Activated T-helper 1 cell treated with Interleukin-2 at 50 U/mL for 16 hours (primary cell): Measurements from ENCODE around the gene OSR1.
"Not testable (repeated sequence)": the region's sequence is repeated elsewhere in the genome, so short reads cannot be mapped to it uniquely, and the experiment has no call there.

ENCODE experiments used
- DNase-seq: peaks from one replicate; pipeline ENCODE4 v3.0.0-alpha.2; 2020; ENCODE audit warnings: low read depth

The OSR1 gene

DNA sequence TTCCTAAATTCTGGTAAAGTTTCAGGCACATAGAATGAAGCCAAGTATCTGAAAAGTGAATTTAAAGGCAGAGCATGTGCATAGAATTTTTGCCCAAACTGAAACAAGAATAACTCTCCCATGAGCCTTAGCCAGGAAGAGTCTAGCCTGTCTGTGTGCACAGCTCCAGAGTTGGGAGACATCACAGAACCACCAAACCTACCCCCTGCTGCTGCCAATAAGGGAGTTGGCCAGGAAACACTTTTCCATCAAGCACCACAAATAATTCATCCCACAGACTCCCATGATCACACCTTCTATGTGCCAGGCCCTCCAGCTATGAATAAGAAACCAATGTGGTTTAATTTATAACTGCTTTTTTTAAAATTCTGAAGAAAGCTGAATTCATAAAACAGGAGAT is 27.0 kb downstream of the OSR1 start:
- no peak for DNase-seq

DNA sequence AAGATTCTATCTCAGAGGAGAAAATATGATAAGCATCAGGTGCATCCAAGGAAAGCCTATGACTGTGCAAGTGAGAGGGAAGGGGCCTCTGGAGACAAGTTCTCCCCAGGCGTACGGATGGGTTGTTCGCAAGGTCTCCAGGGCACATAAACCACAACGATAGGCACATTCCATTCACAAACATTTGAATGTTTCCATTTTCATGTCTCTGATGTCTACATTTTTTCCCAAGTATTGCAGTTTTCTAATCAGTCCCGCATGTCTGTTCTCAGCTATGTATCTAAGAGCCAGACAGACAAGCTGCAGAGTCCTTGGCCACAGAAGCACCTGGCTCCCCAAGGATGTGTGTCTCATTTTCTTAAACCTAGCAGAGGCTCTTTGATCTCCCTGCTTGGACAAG is 28.0 kb downstream of the OSR1 start:
- DNase-seq, result no peak

DNA sequence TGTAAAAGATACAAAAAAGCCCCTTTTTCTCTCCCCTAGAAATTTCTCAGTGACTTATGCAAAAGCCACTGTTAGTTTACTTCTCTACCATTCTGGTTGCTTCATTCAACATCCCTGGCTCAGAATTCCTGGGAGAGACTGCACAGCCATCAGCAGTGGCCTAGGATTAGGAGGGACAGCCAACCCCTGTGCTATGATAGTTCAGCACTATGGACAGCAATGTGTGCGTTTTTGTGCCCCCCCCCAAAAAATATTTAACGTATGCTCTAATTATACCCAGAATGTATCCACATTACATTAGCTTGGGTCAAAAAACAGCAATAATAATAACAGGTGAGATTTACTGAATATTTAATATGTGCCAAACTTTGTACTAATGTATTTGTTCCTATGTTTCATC is 29.0 kb downstream of the OSR1 start:
- no peak for DNase-seq

DNA sequence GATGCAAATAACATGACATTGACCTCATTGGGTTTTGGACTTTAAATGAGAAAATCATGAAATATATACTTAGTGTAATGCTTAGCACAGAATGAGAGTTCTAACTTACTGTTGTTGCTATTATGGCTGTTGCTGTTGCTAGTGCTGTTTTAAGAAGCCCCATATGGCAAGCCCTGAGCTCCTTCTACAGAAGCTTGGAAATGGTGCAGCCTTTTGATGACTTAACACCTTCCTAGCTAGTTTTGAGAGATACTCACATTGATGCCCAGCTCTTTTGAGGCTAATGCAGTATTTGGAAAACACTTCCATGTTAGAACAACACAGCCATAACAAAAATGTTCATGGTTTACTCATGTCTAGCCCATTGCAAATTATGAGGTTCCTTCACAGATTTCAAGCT is 30.9 kb downstream of the OSR1 start:
- DNase-seq, result no peak

DNA sequence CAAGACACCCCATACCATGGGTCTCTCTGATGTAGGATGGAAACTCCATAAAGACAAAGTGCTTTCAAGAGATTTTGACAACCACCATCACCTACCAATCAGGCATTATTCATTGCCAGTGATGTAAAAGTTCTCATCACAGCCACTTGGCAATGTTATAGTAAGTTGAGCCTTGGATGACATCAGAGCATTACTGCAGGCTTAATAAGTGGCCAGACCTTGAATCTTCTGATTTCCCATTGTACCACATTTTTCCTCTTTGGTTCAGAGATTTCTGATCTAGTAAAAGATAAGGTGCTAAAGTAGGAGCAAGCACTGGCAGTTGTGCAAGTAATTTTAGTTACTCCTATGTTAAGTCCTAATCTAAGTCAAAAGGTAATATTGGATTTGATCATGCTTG is 36.5 kb downstream of the OSR1 start:
- no peak for DNase-seq

DNA sequence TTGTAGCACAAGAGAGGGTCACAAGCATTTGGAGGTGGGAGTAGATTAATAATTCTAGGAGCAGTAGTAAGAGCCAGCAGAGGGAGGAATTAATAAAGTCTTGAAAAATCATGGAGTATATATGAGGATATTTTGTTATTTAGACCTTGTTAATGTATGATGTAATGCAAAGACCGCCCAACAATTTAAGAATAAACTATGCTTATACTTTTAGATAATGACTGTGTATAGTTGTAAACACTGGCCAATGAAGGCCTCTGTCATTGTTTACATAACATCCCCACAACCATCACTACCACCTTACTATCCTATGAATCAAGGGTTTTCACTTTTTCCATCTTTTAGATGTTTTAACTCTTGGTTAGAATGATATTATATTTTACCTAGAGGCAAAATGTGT is 37.6 kb downstream of the OSR1 start:
- no peak for DNase-seq

DNA sequence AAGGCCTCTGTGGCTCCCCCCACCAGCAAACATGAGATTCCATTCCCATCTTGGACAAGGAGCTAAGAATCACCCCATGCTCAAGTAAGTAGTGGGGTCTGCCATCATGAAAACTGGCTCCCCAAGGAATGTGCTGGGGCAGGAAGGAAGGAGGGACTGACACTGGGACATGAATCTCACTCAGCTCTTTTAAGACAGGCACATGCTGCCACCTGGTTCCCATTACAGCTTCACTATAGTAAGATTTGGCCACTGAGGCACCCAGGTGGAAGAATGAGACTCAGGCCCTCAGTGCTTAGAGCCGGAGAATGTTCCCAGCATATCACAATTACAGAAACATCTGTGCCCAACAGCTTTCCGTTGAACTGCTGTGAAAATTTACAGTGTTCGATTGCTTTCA is 38.7 kb downstream of the OSR1 start:
- no peak for DNase-seq

DNA sequence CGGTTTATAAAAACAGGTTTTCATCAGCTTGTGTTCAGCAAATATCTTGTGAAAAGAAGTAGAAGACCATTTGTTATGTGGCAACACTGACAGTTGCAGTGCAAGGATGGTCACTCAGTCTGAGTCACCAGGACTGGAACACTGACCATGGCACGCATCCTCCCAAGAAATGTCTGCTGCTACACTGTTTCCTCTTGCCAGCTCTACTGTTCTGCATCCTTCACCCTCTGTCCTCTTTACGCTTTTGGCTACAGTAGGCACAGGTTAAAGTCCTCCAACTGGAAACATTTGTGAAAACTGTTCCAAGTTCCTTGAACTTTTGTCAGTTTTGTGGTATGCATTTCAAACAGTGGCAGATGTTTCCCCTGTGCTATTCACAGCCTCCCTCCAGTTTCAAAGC is 39.4 kb downstream of the OSR1 start:
- DNase-seq, result no peak

DNA sequence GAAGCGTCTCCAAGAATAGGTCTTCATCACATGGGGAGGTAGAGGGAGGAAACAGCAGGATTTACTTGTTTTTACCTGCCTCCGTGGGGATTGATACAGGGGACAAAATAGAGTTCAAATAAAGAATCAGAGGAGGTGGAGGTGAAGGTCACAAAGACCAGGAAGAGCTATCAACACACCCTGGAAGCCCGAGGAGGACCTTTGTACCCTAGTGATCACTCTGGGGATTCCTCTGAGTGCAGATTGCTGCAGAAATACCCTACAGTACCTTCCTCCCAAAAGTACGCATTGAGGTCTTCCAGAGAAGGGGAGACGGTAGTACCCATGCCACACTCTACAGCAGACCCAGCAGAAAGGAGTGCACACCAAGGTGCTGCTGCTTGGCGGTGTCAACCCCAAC is 44.9 kb downstream of the OSR1 start:
- no peak for DNase-seq

DNA sequence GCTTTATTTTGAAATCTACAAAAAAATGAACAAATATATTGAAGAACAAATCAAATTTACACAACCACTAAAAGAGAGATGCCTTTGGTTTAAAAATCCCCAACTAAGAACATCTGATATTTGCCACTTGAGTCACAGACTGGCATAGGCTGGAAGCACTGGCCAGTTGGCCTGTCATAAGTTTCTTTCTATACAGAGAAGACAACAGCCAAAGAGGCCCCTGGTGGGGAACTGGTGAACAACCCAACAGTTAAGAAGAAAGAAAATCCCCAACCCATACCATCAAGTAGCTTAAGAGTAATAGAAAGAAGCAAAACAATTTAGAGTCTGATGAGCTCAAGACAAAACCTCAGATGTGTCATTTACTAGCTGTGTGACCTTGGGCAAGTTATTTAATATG is 45.5 kb downstream of the OSR1 start:
- DNase-seq, result no peak

DNA sequence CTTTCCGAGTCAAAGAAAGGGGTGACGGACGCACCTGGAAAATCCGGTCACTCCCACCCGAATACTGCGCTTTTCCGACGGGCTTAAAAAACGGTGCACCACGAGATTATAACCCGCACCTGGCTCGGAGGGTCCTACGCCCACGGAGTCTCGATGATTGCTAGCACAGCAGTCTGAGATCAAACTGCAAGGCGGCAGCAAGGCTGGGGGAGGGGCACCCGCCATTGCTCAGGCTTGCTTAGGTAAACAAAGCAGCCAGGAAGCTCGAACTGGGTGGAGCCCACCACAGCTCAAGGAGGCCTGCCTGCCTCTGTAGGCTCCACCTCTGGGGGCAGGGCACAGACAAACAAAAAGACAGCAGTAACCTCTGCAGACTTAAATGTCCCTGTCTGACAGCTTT is 52.4 kb downstream of the OSR1 start:
- not testable (repeated sequence) for DNase-seq

DNA sequence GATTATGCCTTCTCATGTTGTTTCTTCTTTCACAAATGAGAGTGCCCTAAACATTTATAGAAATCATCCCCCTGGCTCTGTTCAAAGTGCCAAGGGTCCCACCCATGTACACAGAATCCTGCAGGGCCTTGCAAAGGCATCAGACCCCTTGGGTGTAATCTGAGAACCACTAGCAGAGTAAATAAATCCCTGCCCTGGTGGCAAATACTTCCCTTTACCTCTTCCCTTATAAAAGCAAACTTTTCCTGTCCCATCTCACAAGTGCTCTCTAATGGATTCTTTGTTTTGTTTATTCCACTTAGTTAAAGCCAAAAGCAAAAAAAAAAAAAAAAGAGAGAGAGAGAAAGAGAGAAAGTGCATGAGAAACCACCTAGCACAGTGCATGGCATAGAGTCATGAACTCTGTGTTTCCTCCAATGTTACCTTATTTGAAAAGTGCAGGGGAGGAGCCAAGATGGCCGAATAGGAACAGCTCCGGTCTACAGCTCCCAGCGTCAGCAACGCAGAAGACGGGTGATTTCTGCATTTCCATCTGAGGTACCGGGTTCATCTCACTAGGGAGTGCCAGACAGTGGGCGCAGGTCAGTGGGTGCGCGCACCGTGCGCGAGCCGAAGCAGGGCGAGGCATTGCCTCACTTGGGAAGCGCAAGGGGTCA is 52.9 kb downstream of the OSR1 start:
- DNase-seq, result not testable (repeated sequence)

DNA sequence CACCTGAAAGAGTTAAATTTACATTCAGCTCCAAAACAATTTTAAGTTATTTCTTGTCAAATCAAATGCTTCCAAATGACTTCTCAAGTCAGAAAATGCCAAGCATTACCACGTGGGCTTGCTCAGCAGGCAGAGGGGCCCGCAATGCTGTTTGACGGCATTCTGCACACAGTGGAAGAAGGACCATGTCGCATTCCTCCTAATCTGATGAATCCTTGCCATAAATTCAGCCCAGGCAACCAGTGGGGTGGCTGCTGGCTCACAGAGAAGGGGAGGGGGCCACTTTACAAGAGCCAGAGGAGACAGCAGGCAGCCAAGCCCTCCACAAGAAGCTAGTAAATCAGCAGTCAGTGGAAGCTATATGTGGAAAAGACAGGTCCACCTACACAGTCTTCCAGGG is 56.7 kb downstream of the OSR1 start:
- DNase-seq, result no peak
